HL-60 (cell line): Measurements from ENCODE around the gene IDH2.

Source experiments
- CTCF ChIP-seq: IDR thresholded peaks from one replicate; pipeline ENCODE4 v1.5.1; 2011; ENCODE audit warnings: low read length, control low read depth, inconsistent platforms; ENCODE audit not compliant: insufficient read depth
- GABPA ChIP-seq: IDR thresholded peaks from 2 replicates; pipeline ENCODE4 v1.6.1; 2012; ENCODE audit warnings: low read depth
- POLR2AphosphoS5 ChIP-seq: IDR thresholded peaks from 2 replicates; pipeline ENCODE4 v1.6.1; 2012; ENCODE audit warnings: low read depth
- TF ChIP-seq, protein P1 (sequence below): IDR thresholded peaks from 2 replicates; pipeline ENCODE4 v1.6.1; 2012; ENCODE audit warnings: low read depth; ENCODE audit not compliant: insufficient replicate concordance

GRCh38 chr15:90036806-90037510 lies 65.3 kb downstream of the IDH2 start:
- no peak for TF ChIP-seq POLR2AphosphoS5
- TF ChIP-seq CTCF = no peak
- TF ChIP-seq, protein P1, sequence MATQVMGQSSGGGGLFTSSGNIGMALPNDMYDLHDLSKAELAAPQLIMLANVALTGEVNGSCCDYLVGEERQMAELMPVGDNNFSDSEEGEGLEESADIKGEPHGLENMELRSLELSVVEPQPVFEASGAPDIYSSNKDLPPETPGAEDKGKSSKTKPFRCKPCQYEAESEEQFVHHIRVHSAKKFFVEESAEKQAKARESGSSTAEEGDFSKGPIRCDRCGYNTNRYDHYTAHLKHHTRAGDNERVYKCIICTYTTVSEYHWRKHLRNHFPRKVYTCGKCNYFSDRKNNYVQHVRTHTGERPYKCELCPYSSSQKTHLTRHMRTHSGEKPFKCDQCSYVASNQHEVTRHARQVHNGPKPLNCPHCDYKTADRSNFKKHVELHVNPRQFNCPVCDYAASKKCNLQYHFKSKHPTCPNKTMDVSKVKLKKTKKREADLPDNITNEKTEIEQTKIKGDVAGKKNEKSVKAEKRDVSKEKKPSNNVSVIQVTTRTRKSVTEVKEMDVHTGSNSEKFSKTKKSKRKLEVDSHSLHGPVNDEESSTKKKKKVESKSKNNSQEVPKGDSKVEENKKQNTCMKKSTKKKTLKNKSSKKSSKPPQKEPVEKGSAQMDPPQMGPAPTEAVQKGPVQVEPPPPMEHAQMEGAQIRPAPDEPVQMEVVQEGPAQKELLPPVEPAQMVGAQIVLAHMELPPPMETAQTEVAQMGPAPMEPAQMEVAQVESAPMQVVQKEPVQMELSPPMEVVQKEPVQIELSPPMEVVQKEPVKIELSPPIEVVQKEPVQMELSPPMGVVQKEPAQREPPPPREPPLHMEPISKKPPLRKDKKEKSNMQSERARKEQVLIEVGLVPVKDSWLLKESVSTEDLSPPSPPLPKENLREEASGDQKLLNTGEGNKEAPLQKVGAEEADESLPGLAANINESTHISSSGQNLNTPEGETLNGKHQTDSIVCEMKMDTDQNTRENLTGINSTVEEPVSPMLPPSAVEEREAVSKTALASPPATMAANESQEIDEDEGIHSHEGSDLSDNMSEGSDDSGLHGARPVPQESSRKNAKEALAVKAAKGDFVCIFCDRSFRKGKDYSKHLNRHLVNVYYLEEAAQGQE = no peak
- no peak for TF ChIP-seq GABPA
